Fibroblast of skin of left biceps (primary cell): ENCODE data around the gene ZBTB8B.
"Not testable (repeated sequence)": the region's sequence is repeated elsewhere in the genome, so short reads cannot be mapped to it uniquely, and the experiment has no call there.

Experiments used
- DNase-seq, 2 experiments: peaks; one replicate each; pipeline ENCODE4 v3.0.0-alpha.2; 2013; ENCODE audit warnings: low read depth in 2 of 2

Gene ZBTB8B

GRCh38 chr1:32470431-32470830, 5.6 kb downstream of the ZBTB8B start:
- no peak for DNase-seq

GRCh38 chr1:32470991-32471694, 6.3 kb downstream of the ZBTB8B start:
- DNase-seq: no peak

GRCh38 chr1:32471695-32472362, 7.0 kb downstream of the ZBTB8B start:
- no peak for DNase-seq

- DNase-seq: not testable (repeated sequence)
These were observed 8.1 kb downstream of the ZBTB8B start for GRCh38 chr1:32472966-32473365.

GRCh38 chr1:32474954-32475353, 10.1 kb downstream of the ZBTB8B start:
- no peak for DNase-seq

GRCh38 chr1:32480003-32480402, 15.1 kb downstream of the ZBTB8B start:
- DNase-seq: no peak

- DNase-seq: no peak
These were observed 15.9 kb downstream of the ZBTB8B start for GRCh38 chr1:32480761-32481160.

GRCh38 chr1:32481788-32482187, 16.9 kb downstream of the ZBTB8B start:
- not testable (repeated sequence) for DNase-seq

GRCh38 chr1:32485554-32486255, 20.8 kb downstream of the ZBTB8B start:
- DNase-seq: no peak

- no peak for DNase-seq
These were observed 21.7 kb downstream of the ZBTB8B start for GRCh38 chr1:32486463-32487113.

- no peak for DNase-seq
These were observed 22.3 kb downstream of the ZBTB8B start for GRCh38 chr1:32487182-32487581.

- DNase-seq: no peak
These were observed 25.0 kb downstream of the ZBTB8B start for GRCh38 chr1:32489774-32490454.

- DNase-seq: no peak
These were observed 26.5 kb downstream of the ZBTB8B start for GRCh38 chr1:32491386-32491785.

GRCh38 chr1:32494196-32494595, 29.3 kb downstream of the ZBTB8B start:
- no peak for DNase-seq

GRCh38 chr1:32494711-32495337, 30.0 kb downstream of the ZBTB8B start:
- no peak for DNase-seq

- peak in 1 of 2 experiments; percentile 17 for DNase-seq
These were observed 31.3 kb downstream of the ZBTB8B start for GRCh38 chr1:32496127-32496526.

GRCh38 chr1:32498751-32499150, 33.9 kb downstream of the ZBTB8B start:
- no peak for DNase-seq

- DNase-seq: peak; percentile 26 to 29
These were observed 35.7 kb downstream of the ZBTB8B start for GRCh38 chr1:32500387-32501209.

GRCh38 chr1:32501865-32502264, 37.0 kb downstream of the ZBTB8B start:
- DNase-seq: no peak

GRCh38 chr1:32503153-32503552, 38.3 kb downstream of the ZBTB8B start:
- no peak for DNase-seq
